HL-60 (cell line): Measurements from ENCODE around the gene C2orf78.

Experiments used
- DNase-seq, 2 experiments: peaks; one replicate each; pipeline ENCODE4 v3.0.0-alpha.2; 2010 to 2020; ENCODE audit warnings: low read depth in 1 of 2, low spot score in 1 of 2
- H3K27ac ChIP-seq: fragments of 250-450 bp; sonication (Bioruptor Pico); replicated peaks from 2 replicates; pipeline ENCODE4 v1.5.1; 2020; ENCODE audit warnings: mild to moderate bottlenecking, moderate library complexity
- H3K27me3 ChIP-seq: fragments of 250-450 bp; sonication (Bioruptor Pico); 2 replicates; pipeline ENCODE4 v1.5.1; 2021; ENCODE audit warnings: mild to moderate bottlenecking, moderate library complexity; ENCODE audit not compliant: insufficient read depth, poor library complexity, severe bottlenecking
- H3K4me3 ChIP-seq: replicated peaks from 2 replicates; pipeline ENCODE4 v1.5.1; 2011; ENCODE audit warnings: mild to moderate bottlenecking, control low read depth, low read length; ENCODE audit not compliant: insufficient read depth
- GABPA ChIP-seq: IDR thresholded peaks from 2 replicates; pipeline ENCODE4 v1.6.1; 2012; ENCODE audit warnings: low read depth
- POLR2AphosphoS5 ChIP-seq: IDR thresholded peaks from 2 replicates; pipeline ENCODE4 v1.6.1; 2012; ENCODE audit warnings: low read depth
- SPI1 ChIP-seq: IDR thresholded peaks from 2 replicates; pipeline ENCODE4 v1.6.1; 2012; ENCODE audit warnings: low read depth, mild to moderate bottlenecking, borderline replicate concordance
- TF ChIP-seq, protein P1 (sequence below): IDR thresholded peaks from one replicate; pipeline ENCODE4 v1.5.1; 2011; ENCODE audit warnings: low read length, control low read depth, inconsistent platforms; ENCODE audit not compliant: insufficient read depth
- TF ChIP-seq, protein P2 (sequence below): IDR thresholded peaks from 2 replicates; pipeline ENCODE4 v1.6.1; 2012; ENCODE audit warnings: low read depth; ENCODE audit not compliant: insufficient replicate concordance

The C2orf78 gene

DNA sequence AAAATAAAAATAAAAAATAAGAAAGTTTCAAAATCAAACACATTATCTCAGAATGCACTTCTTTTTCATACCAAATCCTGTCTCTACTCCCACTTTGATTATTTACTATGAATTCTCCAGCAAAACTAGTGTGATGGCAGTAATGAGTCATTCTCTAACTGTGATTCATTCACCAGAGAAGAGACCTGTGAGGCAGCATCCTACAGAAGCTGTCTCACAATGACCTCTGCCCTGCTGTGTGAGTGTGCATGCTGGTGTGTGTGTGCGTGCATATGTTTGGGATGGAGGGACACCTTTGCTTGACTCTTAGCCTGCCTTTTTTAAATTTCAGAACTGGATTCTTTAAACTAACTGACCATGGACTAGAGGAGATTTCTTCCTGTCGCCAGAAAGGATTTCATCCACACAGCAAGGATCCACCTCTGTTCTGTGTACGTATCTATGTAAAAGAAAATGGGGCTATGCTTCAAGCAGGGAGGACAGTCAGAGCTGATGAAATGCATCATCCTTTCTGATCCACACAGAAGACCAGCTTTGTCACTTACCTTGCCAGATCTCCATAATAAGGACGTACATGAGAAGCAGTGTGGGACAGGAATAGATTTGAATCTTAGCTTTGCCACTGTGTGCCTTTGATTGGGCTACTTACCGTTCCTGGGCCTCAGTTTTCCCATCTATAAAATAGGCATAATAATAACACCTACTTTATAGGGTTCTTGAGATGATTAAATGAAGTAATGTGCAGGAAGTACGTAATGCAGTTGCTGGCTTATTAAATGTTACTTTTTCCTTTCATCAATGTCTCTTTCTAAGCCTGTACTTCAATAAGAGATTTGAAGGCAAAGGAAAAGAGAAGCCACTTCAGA, 76.0 kb downstream of the C2orf78 start:
- no peak for DNase-seq
- TF ChIP-seq, protein P1, sequence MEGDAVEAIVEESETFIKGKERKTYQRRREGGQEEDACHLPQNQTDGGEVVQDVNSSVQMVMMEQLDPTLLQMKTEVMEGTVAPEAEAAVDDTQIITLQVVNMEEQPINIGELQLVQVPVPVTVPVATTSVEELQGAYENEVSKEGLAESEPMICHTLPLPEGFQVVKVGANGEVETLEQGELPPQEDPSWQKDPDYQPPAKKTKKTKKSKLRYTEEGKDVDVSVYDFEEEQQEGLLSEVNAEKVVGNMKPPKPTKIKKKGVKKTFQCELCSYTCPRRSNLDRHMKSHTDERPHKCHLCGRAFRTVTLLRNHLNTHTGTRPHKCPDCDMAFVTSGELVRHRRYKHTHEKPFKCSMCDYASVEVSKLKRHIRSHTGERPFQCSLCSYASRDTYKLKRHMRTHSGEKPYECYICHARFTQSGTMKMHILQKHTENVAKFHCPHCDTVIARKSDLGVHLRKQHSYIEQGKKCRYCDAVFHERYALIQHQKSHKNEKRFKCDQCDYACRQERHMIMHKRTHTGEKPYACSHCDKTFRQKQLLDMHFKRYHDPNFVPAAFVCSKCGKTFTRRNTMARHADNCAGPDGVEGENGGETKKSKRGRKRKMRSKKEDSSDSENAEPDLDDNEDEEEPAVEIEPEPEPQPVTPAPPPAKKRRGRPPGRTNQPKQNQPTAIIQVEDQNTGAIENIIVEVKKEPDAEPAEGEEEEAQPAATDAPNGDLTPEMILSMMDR, result no peak
- no peak for TF ChIP-seq SPI1
- TF ChIP-seq POLR2AphosphoS5, result no peak
- TF ChIP-seq, protein P2, sequence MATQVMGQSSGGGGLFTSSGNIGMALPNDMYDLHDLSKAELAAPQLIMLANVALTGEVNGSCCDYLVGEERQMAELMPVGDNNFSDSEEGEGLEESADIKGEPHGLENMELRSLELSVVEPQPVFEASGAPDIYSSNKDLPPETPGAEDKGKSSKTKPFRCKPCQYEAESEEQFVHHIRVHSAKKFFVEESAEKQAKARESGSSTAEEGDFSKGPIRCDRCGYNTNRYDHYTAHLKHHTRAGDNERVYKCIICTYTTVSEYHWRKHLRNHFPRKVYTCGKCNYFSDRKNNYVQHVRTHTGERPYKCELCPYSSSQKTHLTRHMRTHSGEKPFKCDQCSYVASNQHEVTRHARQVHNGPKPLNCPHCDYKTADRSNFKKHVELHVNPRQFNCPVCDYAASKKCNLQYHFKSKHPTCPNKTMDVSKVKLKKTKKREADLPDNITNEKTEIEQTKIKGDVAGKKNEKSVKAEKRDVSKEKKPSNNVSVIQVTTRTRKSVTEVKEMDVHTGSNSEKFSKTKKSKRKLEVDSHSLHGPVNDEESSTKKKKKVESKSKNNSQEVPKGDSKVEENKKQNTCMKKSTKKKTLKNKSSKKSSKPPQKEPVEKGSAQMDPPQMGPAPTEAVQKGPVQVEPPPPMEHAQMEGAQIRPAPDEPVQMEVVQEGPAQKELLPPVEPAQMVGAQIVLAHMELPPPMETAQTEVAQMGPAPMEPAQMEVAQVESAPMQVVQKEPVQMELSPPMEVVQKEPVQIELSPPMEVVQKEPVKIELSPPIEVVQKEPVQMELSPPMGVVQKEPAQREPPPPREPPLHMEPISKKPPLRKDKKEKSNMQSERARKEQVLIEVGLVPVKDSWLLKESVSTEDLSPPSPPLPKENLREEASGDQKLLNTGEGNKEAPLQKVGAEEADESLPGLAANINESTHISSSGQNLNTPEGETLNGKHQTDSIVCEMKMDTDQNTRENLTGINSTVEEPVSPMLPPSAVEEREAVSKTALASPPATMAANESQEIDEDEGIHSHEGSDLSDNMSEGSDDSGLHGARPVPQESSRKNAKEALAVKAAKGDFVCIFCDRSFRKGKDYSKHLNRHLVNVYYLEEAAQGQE, result no peak
- TF ChIP-seq GABPA, result no peak
- no peak overlapping the region for H3K27ac ChIP-seq
- no peak overlapping the region for H3K4me3 ChIP-seq
- no peaks in the 10 kb centered on the region for H3K27me3 ChIP-seq

DNA sequence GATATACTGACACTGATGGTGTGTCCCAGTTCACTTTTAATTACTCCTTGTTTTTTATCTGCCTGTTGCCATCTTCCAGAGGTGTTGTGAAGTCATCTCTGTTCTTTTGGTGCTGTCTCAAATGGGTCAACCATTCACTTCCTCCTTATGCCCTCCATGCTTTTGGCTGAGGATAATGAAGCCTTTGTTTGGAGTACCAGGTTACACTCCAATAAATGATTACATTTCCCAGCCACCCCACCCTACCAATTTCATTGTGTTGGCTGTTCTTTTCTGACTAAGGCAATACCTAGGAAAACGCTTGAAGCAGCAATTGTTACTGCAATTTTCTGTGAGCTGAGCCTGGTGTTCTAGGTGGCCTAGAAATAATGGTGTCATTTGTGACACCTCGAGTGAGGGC, 79.0 kb downstream of the C2orf78 start:
- no peak for DNase-seq
- Histone ChIP-seq H3K27ac (no peak overlapping the region), H3K27me3 (no peaks in the 10 kb centered on the region), H3K4me3 (no peak overlapping the region)
- TF ChIP-seq SPI1 (no peak), GABPA (no peak), POLR2AphosphoS5 (no peak)
- TF ChIP-seq, protein P1, result no peak
- TF ChIP-seq, protein P2, result no peak
